NCI-H1436 (cell line): Measurements from ENCODE around the gene ZNF407.

Experiments used
- DNase-seq: peaks from one replicate; lab custom pipeline; 2025; lab: John Stamatoyannopoulos, UW

The ZNF407 gene

DNA sequence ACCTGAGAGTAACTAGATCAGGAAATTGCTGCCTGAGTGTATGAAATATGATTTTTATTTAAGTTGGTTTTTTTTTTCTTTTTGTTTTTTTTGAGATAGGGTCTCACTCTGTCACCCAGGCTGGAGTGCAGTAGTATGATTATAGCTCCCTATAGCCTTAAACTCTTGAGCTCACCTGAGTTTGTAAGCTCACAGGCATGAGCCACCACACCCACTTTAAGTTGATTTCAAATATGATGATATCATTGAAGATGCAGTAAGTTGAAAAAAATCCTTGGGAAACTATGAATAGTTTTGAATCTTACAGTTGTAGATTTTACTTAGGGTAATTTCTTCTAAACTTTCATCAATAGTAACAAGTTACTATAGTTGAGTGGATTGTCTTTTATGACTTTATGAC lies 234.7 kb downstream of the ZNF407 start:
- no peak for DNase-seq

DNA sequence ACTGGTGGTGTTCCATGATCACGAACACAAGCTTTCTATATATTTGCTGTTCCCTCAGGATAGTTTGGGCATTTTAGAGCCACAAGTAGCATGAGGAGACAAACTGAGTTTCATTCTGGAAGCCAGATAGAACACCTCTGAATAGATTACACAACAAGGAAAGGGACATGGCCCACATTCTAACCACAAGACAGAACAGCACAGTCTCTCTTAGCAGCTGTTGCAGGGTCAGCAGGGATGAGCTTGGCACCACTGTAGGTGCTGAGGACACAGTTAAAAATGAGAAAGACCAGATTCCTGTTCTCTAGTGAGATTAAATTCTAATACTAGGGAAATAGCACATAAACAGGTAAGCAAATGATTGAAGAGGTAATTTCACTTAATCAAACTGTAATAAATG lies 235.3 kb downstream of the ZNF407 start:
- no peak for DNase-seq

DNA sequence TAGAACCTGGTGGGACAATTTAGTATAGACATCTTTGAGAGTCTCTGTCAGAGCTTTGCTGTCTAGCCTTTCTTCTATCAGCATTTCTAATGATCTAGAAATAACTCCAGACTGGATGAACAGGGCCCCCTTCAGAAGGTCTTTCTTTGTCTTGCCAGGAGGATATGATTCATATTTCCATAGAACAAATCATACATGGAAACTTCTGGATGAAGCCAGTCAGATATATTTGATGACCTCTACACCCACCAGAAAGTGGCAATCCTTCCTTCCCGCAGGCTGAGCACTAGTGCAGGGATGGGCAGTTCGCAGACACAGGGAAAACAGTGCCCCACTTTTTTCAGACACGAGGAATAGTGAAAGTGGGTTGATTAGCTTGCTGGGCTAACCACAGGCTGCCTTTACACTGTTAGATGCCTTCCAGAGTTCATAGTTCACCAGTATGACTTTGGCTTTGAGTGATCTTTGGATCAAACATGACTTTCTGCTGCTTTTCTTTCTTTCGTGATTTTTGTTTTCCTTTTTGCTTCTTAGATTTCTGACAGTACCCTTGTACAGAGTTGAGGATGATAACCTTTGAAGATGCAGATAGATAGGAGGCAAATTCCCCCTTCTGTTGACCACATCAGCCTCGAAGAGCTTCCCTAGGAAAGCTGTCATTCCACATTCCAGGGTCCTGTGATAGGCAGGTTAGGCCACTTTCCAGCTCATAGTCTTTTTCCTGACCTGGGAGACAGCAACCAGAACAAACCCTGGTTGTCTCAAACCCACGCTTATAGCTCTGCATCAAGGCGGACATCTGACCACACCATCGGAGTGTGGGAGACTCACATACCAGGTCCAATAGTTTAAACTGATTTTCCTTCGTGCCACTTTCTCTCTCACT lies 237.0 kb downstream of the ZNF407 start:
- DNase-seq: no peak

DNA sequence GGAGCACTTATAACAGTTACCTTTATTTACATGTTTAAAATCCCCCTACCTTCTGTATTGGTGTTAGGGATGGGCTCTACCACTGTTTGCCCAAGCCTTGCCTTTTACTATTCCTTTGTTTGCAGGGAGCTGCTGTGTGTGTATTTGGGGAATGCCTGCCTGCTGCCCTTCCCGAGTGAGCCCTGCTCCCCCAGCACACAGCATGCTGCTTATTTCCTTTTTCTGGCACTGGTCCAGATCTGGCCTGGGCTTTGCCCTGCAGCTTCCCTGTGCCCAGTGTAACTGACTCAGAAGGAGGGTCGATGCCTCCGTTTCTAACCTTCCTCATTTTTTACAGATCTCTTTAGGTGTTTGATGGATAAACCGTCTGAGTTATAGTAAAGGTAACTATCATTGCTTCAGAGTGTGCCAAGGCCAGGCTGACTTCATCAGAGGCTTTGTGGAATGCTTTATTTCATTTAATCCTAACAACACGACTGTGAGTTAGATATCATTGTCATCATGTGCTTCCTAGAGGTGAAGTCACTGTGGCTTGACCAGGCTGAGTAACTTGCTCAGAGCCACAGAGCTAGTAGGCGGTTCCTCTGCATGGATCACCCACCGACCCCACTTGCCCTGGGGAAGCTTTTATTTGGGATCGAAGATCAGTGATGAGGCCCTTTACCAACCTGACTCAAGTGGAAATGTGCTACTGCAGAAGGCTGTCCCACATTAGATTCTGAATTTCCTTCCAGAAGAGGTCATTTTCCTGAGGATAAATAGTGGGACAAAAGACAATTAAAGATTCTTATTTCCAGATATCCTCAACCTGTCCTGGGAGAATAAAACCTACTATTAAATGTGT lies 238.8 kb downstream of the ZNF407 start:
- peak; percentile 30 for DNase-seq

DNA sequence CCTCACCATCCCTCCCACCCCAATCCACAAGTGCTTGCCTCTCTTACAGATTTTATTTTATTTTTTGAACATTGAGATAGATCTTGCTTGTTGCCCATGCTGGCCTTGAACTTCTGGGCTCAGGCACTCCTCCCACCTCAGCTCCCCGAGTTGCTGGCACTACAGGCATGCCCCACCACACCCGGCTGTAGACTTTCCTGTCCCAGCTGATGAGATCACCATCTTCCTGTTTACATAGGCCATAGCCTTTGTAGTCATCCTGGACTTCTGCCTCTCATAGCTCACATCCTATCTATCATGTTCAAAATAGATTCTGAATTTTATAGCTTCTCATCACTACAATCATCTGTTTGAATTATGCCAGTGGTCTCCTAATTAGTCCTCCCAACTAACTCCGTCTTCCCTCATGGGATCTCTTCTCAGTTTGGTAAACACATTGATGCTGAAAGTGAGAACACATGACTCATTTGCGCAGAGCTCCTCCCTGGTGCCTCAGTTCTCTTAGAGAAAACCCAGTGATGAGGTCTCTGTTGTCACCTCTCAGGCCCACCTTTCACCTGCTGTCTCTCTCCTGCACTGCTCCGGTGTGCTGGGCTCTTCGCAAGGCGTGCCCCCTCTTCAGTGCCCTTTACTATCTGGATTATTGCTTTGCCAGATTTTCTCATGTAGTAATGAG lies 243.0 kb downstream of the ZNF407 start:
- DNase-seq: no peak

DNA sequence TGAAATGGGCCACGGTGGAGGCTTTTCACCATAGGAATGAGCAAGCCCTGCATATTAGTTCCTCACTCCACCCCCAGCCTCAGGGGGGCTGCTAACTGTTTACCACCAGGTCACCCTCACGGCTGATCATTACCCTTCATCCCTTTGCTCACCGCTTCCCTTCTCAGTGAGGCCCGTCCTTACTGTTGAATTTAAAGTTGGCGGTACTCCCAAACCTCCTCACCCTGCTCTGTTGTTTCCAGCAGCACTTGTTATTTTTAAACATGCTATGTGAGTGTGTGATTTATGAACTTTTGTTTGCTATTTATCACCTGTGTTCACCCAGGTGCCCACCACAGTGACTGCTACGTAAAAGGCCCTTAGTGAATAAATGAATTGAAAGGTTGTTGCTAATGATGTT lies 243.6 kb downstream of the ZNF407 start:
- DNase-seq: no peak

DNA sequence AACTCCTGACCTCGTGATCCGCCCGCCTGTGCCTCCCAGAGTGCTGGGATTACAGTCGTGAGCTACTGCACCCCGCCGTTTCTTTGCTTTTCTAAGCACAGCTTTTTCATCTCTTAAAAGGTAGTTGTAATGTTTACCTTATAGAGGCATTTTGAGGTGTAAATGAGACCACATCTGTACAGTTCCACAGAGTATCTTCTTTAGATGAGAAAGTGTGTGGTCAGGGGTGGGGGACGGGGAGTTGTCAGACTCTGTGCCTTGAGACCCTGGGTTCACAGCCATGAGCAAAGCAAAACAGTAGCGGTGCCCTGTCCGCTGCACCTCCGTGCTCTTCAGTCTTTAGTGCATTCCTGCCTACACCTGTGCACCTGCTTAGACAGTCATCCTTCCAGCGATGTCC lies 251.6 kb downstream of the ZNF407 start:
- no peak for DNase-seq

DNA sequence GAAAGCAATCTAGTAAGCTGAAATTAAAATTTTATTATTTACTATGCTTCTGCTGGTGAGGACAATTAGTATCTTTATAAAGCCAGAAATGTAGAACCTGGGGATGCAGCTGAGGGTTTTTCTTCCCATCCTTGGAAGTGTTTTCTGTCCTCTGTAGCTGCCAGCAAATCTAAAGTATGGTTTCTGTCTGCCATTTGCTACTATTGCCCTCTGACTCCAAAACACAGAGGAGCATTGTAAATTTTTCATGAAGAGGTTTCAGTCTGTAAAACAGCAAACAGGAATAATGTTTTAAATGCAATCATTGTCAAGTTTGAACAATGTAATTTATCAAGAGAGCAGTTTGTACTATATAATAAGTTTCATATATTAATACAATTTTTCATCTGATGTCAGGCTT lies 258.8 kb downstream of the ZNF407 start:
- no peak for DNase-seq

DNA sequence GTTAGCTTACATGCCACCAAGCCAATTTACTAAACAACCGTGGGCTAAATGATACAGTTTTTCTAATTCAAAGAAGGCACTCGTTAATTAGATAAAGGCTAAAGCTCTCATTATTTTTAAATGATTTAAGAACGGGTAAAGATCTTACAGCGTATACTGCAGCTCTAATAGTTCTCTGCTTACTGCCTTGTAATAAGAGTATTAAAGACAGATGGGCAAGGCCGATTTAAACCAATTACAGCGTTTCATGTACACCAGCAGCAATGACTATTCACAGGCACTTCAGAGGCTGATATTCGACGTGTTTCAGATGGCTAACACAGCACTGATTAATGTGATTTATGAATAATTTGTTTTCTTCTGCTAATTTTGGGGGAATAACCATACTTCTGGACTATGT lies 259.3 kb downstream of the ZNF407 start:
- peak; percentile 52 for DNase-seq

DNA sequence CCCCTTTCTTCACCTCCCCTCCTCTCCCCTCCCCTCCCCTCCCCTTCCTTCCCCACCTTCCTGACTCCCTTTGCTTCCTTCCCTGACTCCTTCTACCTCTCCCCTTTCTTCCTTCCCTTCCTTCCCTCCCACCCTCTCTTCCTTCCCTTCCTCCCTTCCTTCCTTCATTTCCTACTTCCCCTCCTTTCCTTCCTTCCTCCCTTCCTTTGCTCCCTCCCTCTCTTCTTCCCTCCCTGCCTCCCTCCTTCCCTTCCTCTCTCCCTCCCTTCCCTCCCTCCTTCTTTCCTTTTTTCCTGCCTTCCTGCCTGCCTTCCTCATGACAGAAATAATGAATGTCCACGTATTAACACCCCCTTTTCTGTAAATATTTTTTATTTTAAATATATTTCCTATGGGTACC lies 260.2 kb downstream of the ZNF407 start:
- DNase-seq: no peak

DNA sequence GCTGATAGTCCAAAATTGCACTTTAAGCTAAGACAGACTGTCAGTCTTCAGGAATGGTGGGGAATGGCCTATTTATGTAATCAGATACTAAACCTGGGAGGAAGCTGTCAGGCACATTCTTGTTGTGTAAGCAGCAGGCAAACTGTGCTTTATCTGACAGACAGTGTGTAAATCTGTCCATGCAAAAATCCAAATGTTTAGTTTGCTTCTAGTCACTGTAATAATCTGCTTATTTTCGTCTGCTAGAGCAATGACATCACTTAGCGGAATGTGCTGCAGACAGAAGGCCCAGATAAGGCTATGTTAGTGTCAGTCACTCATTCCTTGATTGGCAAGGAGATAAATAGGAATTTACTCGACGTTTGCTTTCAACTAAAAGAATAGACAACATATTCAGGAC lies 263.5 kb downstream of the ZNF407 start:
- DNase-seq: no peak

DNA sequence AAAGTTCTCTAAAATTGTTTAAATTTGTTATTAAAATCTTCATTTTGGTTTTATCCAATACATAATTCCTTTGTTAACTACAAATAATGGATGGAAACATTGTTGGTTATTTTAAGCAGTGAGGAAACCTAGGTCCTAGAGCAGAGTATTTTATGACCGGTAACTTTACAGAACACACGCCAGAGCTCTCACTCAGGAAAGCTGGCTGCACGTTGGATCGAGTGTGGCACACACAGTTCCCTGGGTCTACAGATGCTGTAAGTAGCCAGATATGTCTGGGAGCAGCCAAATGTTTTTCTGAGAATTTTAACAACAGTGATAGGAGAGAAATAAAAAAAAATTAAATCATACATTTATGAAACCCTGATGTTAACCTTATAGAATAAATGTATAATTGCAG lies 264.4 kb downstream of the ZNF407 start:
- no peak for DNase-seq

DNA sequence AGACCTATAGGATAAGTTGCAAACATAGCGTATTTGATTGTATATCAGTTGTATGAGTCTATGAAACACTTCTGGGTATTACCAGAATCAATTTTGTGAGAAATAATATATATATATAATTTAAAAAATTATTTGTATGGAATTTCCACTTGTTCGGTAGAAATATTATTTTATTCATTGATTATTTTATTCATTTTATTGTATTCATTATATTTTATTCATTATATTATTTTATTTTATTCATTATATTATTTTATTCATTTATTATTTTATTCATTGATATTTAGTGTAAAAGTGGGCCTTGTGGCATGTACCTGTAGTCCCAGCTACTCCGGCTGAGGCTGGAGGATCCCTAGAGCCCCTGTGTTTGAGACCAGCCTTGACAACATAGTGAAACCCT lies 268.9 kb downstream of the ZNF407 start:
- DNase-seq: no peak

GRCh38 chr18:74868461-74868860 lies 270.8 kb downstream of the ZNF407 start:
- no peak for DNase-seq

- DNase-seq: no peak
Observed at GRCh38 chr18:74869904-74870863, 272.5 kb downstream of the ZNF407 start.

DNA sequence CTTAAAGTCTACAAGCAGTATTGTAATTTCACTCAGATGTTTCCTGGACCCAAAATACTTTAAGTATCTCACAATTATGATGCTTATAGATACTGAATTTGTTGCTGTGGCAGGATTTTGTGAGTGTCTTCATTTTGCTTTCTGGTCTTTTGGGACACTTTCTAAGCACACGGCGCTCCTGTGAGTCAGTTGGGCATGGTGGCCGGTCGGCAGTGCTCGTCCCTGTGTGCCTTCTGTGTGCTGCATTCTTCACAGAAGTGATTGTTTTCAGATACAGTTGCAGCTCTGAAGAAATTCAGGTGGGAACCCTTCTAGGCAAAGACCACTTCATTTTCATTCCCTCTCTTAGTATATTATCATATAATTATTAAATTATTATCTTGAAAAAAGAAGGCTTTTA lies 273.3 kb downstream of the ZNF407 start:
- DNase-seq: no peak

- DNase-seq: no peak
Observed at GRCh38 chr18:74873629-74874028, 276.0 kb downstream of the ZNF407 start.

GRCh38 chr18:74874351-74874750 lies 276.7 kb downstream of the ZNF407 start:
- DNase-seq: no peak

GRCh38 chr18:74876630-74877243 lies 279.1 kb downstream of the ZNF407 start:
- no peak for DNase-seq

DNA sequence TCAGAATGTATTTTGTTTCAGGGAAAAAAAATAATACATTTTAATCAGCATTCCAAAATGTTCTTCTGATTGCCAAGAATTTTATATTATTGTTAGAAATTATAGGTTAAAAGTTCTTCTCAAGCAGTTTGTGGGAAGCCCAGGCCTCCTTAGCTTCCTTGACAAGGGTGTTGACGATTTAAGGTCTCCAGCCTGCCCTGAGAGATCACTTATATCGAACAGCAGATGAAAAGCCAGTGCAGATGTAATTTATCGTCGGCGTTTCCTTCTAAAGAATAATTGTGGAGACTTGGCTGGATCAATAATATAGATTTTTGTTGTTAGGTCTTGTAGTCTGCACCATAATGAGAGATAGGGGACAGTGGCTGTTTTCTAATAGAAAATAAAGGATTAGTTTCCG lies 280.6 kb downstream of the ZNF407 start:
- DNase-seq: no peak

DNA sequence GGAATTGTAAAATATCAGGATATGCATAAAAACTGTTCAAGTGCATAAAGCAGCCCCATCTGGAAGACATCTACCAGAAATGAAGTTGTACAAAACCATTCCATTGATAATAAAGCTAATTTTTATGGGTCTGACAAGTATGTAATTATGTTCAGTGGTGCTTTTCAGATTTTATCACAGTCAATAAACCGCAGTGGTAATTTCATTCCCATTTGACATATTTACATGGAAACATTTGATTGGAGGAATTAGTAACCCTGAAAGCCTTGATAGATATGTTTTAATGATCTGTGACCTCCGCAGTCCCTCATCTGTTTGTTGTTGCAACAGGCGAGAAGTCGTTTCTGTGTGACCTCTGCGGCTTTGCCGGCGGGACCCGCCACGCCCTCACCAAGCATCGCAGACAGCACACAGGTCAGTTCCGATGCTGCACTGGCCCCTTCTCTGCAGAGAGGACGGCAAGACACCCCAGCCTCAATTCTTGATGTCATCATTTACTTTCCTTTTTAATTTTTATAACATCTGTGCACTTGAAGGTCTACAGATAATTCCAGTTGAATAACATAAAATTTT lies 283.1 kb downstream of the ZNF407 start:
- no peak for DNase-seq
